Vagina (tissue), 2 donors: ENCODE measurements around the gene S100PBP. TPM values are rescaled to one million over a fixed set of nuclear protein-coding genes. Genes with fewer than 3 reads are reported as not detected.

Experiments
- DNase-seq, 2 donors: peaks; one replicate each; pipeline ENCODE4 v3.0.0-alpha.2; 2017; ENCODE audit errors: extremely low spot score in 2 of 2
- H3K27ac ChIP-seq: fragments of 200-600 bp; sonication (generic); one replicate; pipeline ENCODE4 v1.5.1; 2019
- H3K27me3 ChIP-seq: fragments of 200-600 bp; sonication (generic); one replicate; pipeline ENCODE4 v1.5.1; 2019
- H3K36me3 ChIP-seq, 2 donors: fragments of 200-600 bp; sonication (generic); one replicate each; pipeline ENCODE4 v1.5.1; 2017 to 2019
- H3K4me1 ChIP-seq: fragments of 200-600 bp; sonication (generic); one replicate; pipeline ENCODE4 v1.5.1; 2019
- H3K4me3 ChIP-seq, 2 donors: fragments of 200-600 bp; sonication (generic); 1 replicate in 1 of 2; 2 replicates in 1 of 2; pipeline ENCODE4 v1.5.1; 2016 to 2019
- H3K9me3 ChIP-seq: fragments of 200-600 bp; sonication (generic); one replicate; pipeline ENCODE4 v1.5.1; 2019
- POLR2A ChIP-seq, 2 donors: fragments of 450-650 bp; IDR thresholded peaks; one replicate each; pipeline ENCODE4 v1.6.1; 2017; ENCODE audit warnings: antibody characterized with exemption in 2 of 2, mild to moderate bottlenecking in 2 of 2, moderate library complexity in 2 of 2
- POLR2AphosphoS5 ChIP-seq, 2 donors: sonication (generic); formaldehyde crosslinking; IDR thresholded peaks; one replicate each; pipeline ENCODE4 v1.9.0; 2017; ENCODE audit warnings: antibody characterized with exemption in 2 of 2, mild to moderate bottlenecking in 2 of 2, low read depth in 1 of 2; ENCODE audit not compliant: insufficient read depth in 1 of 2
- intact Hi-C: fragments of 100-400 bp; cut with DNase I; formaldehyde crosslinking; loops from one replicate; pipeline ENCODE4 v1.15.1; 2023
- total RNA-seq: library from RNA; depleted of rRNA; stranded (reverse); fragments of >200 nt; gene quantifications from one replicate; pipeline ENCODE4 v1.2.3, GENCODE V29; 2016
- TF ChIP-seq, protein P1 (sequence below), 3 experiments: fragments of 450-650 bp in 2 of 3; fragments of 200-600 bp in 1 of 3; sonication (generic) in 1 of 3; IDR thresholded peaks; one replicate each; pipeline ENCODE4 v1.5.1; 2017 to 2019; ENCODE audit warnings: antibody characterized with exemption in 3 of 3, mild to moderate bottlenecking in 2 of 3, moderate library complexity in 2 of 3

Gene S100PBP
- total RNA-seq, 1 donor from 2014 or later, result 19.6 TPM

DNA sequence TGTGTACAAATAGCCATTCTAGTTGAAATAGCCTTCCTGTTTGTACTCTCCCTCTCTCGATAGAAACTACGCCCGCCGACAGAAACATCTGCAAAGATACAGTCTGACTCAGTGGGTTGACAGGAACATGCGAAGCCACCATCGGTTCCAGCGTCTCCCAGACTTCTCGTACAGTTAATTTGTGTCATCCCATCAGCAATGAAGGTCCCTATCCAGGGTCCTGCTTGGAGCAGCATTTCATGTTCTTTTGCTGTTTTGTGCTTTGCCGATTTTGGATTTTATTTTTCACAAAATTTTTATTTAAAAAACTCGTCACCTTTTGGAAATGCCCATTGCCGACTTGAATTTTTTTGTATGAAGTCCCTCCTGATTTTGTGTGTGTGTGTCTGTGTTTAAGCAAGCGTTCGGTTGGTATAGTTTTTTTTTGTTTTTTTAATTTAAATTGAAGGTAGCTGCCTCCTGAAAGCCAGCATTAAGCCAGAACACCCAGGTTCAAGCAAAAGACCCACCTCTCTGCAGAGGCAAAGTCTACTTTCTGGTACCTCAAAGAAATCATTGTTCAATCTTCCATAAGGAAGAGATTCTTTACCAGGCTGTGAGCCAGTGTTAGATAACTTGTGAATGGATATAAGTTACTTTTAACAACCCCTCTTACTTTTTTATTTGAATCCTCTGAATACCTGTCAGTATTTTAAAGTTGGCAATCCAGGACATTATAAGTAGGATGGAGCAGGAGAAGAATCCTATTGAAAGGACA, 38.6 kb downstream of the S100PBP start:
- intact Hi-C loops, result no loop called here
- TF ChIP-seq POLR2AphosphoS5 (IDR thresholded peaks at IDR 0.05; ENCODE audit: insufficient read depth in 1 of 2, low read depth in 1 of 2) (no peak), POLR2A (IDR thresholded peaks at IDR 0.05) (no peak)
- TF ChIP-seq, protein P1, sequence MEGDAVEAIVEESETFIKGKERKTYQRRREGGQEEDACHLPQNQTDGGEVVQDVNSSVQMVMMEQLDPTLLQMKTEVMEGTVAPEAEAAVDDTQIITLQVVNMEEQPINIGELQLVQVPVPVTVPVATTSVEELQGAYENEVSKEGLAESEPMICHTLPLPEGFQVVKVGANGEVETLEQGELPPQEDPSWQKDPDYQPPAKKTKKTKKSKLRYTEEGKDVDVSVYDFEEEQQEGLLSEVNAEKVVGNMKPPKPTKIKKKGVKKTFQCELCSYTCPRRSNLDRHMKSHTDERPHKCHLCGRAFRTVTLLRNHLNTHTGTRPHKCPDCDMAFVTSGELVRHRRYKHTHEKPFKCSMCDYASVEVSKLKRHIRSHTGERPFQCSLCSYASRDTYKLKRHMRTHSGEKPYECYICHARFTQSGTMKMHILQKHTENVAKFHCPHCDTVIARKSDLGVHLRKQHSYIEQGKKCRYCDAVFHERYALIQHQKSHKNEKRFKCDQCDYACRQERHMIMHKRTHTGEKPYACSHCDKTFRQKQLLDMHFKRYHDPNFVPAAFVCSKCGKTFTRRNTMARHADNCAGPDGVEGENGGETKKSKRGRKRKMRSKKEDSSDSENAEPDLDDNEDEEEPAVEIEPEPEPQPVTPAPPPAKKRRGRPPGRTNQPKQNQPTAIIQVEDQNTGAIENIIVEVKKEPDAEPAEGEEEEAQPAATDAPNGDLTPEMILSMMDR (IDR thresholded peaks at IDR 0.05), result no peak
- Histone ChIP-seq H3K27ac (no peak overlapping the region), H3K9me3 (no peaks in the 10 kb centered on the region), H3K4me3 (no peak overlapping the region), H3K27me3 (no peaks in the 10 kb centered on the region), H3K36me3 (peaks cover 0 to 56% of the 10 kb centered on the region in 2 donors), H3K4me1 (no peaks in the 10 kb centered on the region)
- no peak for DNase-seq

DNA sequence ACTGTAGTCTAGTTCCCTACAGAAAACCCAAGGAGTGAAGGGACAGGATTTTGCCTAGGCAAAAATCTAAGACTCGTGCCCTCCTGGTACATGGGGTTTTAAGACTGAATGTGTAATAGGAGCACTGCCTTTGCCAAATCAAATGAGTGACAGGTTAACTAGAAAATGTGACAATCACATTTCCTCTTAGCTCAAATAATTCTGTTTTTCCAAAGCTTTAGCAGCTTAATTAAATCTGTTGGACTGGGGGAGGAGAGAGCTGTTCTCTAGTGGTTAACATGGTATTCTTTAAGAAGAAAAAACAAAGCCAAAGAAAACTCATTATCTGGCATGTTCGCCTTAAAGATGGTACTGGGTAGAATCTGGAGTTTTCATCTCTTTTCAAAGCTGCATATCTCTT, 40.7 kb downstream of the S100PBP start:
- intact Hi-C loops, result no loop called here
- Histone ChIP-seq H3K36me3 (peaks cover 0 to 57% of the 10 kb centered on the region in 2 donors), H3K4me3 (no peak overlapping the region), H3K4me1 (no peaks in the 10 kb centered on the region), H3K27me3 (no peaks in the 10 kb centered on the region), H3K9me3 (no peaks in the 10 kb centered on the region), H3K27ac (no peak overlapping the region)
- no peak for TF ChIP-seq POLR2AphosphoS5 (IDR thresholded peaks at IDR 0.05; ENCODE audit: insufficient read depth in 1 of 2, low read depth in 1 of 2)
- TF ChIP-seq, protein P1 (IDR thresholded peaks at IDR 0.05), result no peak
- no peak for TF ChIP-seq POLR2A (IDR thresholded peaks at IDR 0.05)
- DNase-seq, result no peak

DNA sequence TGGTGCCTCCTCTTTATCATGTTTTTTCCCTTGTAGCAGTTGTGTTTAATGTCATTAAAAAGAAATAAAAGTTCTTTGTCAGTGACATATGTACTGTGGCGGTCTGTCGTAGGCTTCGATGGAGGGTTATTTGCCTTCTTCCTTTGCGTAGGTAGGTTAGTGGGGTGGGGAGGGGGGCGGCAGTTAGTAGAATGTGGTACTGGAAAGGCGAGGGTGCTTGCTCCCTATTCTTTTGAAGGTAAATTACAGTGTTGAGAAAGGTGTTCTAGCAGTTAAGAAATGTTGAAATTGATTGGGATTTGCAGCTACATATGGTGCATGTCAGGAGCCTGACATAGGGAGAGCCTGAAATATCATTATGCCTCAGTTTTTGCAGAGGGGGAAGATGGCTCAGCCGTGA, 41.3 kb downstream of the S100PBP start:
- no peak for TF ChIP-seq POLR2AphosphoS5 (IDR thresholded peaks at IDR 0.05; ENCODE audit: insufficient read depth in 1 of 2, low read depth in 1 of 2)
- no peak for TF ChIP-seq POLR2A (IDR thresholded peaks at IDR 0.05)
- TF ChIP-seq, protein P1 (IDR thresholded peaks at IDR 0.05), result no peak
- no peaks in the 10 kb centered on the region for H3K4me1 ChIP-seq
- intact Hi-C loops, result no loop called here
- DNase-seq, result no peak
- peaks cover 0 to 52% of the 10 kb centered on the region in 2 donors for H3K36me3 ChIP-seq
- H3K27ac ChIP-seq, result no peak overlapping the region
- H3K27me3 ChIP-seq, result no peaks in the 10 kb centered on the region
- H3K4me3 ChIP-seq, result no peak overlapping the region
- no peaks in the 10 kb centered on the region for H3K9me3 ChIP-seq

DNA sequence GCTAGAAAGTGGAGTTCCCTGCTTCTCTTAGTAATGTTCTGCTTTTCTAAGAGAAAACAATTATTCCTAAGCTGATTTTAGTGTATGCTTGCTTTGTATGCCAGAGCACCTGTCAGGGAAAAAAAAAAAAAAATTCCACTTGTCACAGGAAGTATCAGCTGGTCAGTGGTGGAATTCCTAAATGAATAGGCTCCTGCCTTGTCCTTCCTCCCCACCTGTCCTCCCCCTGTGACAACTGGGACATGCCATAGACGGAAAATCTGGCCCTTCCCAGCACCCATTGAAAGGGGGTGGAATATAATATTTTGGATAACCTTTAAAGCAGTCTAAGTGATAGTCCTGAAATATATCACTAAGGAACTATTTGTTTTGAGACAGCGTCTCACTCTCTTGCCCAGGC, 42.5 kb downstream of the S100PBP start:
- TF ChIP-seq, protein P1 (IDR thresholded peaks at IDR 0.05), result no peak
- no peak for TF ChIP-seq POLR2A (IDR thresholded peaks at IDR 0.05)
- no peak for TF ChIP-seq POLR2AphosphoS5 (IDR thresholded peaks at IDR 0.05; ENCODE audit: insufficient read depth in 1 of 2, low read depth in 1 of 2)
- Histone ChIP-seq H3K27ac (no peak overlapping the region), H3K4me3 (no peak overlapping the region), H3K27me3 (no peaks in the 10 kb centered on the region), H3K9me3 (no peaks in the 10 kb centered on the region), H3K4me1 (no peaks in the 10 kb centered on the region), H3K36me3 (peaks cover 0 to 44% of the 10 kb centered on the region in 2 donors)
- no peak for DNase-seq
- intact Hi-C loops, result no loop called here

DNA sequence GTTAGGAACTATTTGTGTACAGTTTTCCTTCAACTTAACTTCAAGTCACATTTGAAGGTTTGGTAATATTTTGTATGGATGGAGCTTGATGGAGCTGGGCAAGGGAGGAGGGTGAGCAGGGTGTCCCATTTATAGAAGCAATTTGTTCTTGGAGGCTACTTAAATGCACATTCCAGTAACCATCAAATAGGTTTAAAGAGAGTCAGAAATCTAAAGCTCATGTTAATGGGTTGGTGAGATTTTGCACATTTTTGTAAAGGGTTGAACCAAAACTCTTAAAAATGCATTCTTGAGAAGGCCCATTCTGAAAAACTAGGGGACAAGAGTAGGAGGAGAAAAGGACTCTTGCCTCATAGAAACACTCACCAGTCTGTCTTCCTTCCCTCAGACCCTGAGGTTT, 43.1 kb downstream of the S100PBP start:
- H3K27ac ChIP-seq, result no peak overlapping the region
- H3K36me3 ChIP-seq, result peaks cover 0 to 38% of the 10 kb centered on the region in 2 donors
- no peaks in the 10 kb centered on the region for H3K27me3 ChIP-seq
- no peak overlapping the region for H3K4me3 ChIP-seq
- TF ChIP-seq, protein P1 (IDR thresholded peaks at IDR 0.05), result no peak
- TF ChIP-seq POLR2A (IDR thresholded peaks at IDR 0.05) (no peak), POLR2AphosphoS5 (IDR thresholded peaks at IDR 0.05; ENCODE audit: insufficient read depth in 1 of 2, low read depth in 1 of 2) (no peak)
- no peak for DNase-seq
- H3K4me1 ChIP-seq, result no peaks in the 10 kb centered on the region
- intact Hi-C loops, result no loop called here
- H3K9me3 ChIP-seq, result no peaks in the 10 kb centered on the region
